D721Med (cell line): ENCODE results near the gene RGS7.

Experiments used
- DNase-seq: peaks from one replicate; pipeline ENCODE4 v3.0.0; 2011; ENCODE audit warnings: low spot score; ENCODE audit not compliant: insufficient read length
- FAIRE-seq: peaks from 2 replicates; lab custom pipeline; 2011; peaks lifted over from hg19 to GRCh38; lab: Jason Lieb, UNC
- CTCF ChIP-seq: IDR thresholded peaks from 2 replicates; pipeline ENCODE4 v1.5.1; 2012; ENCODE audit warnings: mild to moderate bottlenecking, control low read depth; ENCODE audit not compliant: insufficient read depth; ENCODE audit errors: missing control alignments

RGS7 gene

GRCh38 chr1:240999826-241000225 is 357.2 kb downstream of the RGS7 start:
- FAIRE-seq (no peak), DNase-seq (no peak)
- TF ChIP-seq CTCF: no peak

- no peak for TF ChIP-seq CTCF
- no peak for FAIRE-seq
Measured at GRCh38 chr1:240998441-240999015, 358.5 kb downstream of the RGS7 start.

GRCh38 chr1:240998024-240998423 is 359.0 kb downstream of the RGS7 start:
- no peak for TF ChIP-seq CTCF
- no peak for DNase-seq
- FAIRE-seq: no peak

More at GRCh38 chr1:240998441-240999015, 358.5 kb downstream of the RGS7 start:
- DNase-seq: no peak

- no peak for FAIRE-seq
- DNase-seq: no peak
- no peak for TF ChIP-seq CTCF
Measured at GRCh38 chr1:240993004-240993403, 364.0 kb downstream of the RGS7 start.

- TF ChIP-seq CTCF: no peak
- DNase-seq: no peak
- FAIRE-seq: no peak
Measured at GRCh38 chr1:240991230-240991629, 365.8 kb downstream of the RGS7 start.

- no peak for TF ChIP-seq CTCF
- no peak for DNase-seq
- FAIRE-seq: peak; percentile 32
Measured at GRCh38 chr1:240987928-240988327, 369.1 kb downstream of the RGS7 start.

DNA sequence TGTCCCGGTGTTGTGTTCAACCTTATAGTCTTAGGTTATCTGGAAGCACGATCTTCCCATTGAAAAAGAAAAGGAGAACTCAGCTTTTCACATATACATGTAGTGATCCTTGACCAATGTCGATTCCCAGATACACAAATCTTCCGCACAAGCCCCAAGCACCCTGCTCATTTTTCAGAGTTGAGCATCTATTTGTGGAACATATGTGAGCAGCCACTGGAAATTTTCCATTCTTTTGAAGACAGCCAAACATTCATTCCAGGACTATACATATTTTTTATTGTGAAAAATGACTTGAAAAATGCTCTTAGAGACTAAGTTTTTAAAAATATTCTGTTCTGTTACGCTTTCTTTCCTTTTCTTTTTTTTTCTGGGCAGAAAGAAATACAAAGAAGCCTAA is 371.9 kb downstream of the RGS7 start:
- FAIRE-seq (no peak), DNase-seq (no peak)
- no peak for TF ChIP-seq CTCF
